ENCODE measurements around the gene USP10.
A peak's percentile ranks its signal among the peaks of the same experiment; 100 is the strongest.
"Not testable (repeated sequence)": the region's sequence is repeated elsewhere in the genome, so short reads cannot be mapped to it uniquely, and the experiment has no call there.

Gene USP10

DNA sequence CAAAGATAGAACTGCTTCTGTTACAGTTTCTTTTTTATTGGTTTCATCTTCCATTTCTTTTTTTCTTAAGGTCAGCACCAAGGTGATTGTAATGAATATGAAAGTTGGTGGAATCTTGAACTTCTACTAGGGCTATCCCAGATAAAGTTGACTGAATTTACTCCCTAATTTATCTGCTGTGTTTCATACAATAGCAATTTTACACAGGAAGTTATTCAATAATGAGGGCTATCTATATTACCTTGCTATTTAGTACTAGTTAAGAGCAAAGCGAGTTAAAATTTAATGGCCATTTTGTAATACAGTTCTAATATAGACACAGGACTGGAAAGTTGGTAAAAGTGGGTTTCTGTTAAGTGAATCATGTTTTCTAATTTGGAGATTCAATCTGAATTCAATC lies 24.1 kb downstream of the USP10 start:
- no peak for DNase-seq (ENCODE audit: low read depth)
- H3K4me3 ChIP-seq (ENCODE audit: low read depth, low read length), result no peak overlapping the region

DNA sequence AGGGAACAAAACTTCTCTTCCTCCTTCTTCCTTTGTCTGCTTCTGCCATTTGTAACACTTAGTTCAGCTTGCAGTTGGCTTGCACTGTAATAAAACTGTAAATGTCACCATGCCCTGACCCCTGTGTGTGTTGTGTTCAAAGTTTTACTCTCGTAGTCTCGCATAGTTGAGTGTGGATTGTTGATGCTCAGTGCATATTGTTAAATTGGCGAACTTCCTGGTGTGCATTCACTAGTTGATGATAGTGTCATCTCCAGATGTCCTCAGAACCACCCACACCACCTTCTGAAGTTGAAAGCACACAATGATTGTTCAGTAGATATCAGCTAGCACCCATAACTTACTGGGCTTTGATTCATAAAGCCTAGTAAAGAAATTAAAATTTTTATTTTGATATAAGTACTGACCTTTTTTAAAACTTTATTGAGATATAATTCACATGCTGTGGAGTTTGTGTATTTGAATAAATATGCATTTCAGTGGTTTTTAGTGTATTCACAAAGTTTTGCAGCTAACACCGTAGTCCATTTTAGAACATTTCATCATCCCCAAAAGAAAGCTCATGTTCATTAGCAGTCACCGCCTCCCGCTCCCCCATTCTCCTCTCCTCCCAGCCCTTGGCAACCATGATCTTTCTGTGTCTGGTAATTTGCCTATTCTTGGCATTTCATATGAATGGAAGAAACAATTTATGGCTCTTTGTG lies 25.0 kb downstream of the USP10 start:
- DNase-seq (ENCODE audit: low read depth), result no peak
- H3K4me3 ChIP-seq (ENCODE audit: low read depth, low read length), result no peak overlapping the region

- DNase-seq (ENCODE audit: low read depth), result no peak
- no peak overlapping the region for H3K4me3 ChIP-seq (ENCODE audit: low read depth, low read length)
Observed at GRCh38 chr16:84725481-84726078, 25.8 kb downstream of the USP10 start.

GRCh38 chr16:84726079-84726668 lies 26.4 kb downstream of the USP10 start:
- DNase-seq (ENCODE audit: low read depth), result peak; percentile 53
- no peak overlapping the region for H3K4me3 ChIP-seq (ENCODE audit: low read depth, low read length)

GRCh38 chr16:84726669-84727467 lies 27.1 kb downstream of the USP10 start:
- DNase-seq (ENCODE audit: low read depth), result no peak
- no peak overlapping the region for H3K4me3 ChIP-seq (ENCODE audit: low read depth, low read length)

DNA sequence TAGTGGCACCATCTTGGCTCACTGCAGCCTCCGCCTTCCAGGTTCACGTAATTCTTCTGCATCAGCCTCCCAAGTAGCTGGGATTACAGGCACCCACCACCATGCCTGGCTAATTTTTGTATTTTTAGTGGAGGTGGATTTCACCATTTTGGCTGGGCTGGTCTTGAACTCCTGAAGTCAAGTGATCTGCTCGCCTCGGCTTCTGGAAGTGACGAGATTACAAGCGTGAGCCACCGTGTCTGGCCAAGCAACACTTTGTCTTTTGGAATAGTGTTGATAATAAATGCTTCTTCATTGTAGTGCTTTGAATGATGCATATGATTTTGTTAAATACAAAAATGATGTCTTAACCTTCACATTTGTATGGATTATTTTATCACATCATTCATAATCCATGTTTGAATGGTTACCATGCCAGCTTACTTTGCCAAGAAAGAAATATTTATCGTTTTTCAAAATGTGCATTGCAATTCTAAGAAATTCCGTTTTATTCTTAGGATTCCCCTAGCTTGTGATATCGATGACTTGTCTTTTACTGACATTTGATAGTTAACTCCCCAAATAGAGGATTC lies 29.1 kb downstream of the USP10 start:
- H3K4me3 ChIP-seq (ENCODE audit: low read depth, low read length), result no peak overlapping the region
- DNase-seq (ENCODE audit: low read depth), result no peak

- peak overlapping the region; percentile 1 for H3K4me3 ChIP-seq (ENCODE audit: low read depth, low read length)
- no peak for DNase-seq (ENCODE audit: low read depth)
Observed at GRCh38 chr16:84729716-84730320, 30.0 kb downstream of the USP10 start.

DNA sequence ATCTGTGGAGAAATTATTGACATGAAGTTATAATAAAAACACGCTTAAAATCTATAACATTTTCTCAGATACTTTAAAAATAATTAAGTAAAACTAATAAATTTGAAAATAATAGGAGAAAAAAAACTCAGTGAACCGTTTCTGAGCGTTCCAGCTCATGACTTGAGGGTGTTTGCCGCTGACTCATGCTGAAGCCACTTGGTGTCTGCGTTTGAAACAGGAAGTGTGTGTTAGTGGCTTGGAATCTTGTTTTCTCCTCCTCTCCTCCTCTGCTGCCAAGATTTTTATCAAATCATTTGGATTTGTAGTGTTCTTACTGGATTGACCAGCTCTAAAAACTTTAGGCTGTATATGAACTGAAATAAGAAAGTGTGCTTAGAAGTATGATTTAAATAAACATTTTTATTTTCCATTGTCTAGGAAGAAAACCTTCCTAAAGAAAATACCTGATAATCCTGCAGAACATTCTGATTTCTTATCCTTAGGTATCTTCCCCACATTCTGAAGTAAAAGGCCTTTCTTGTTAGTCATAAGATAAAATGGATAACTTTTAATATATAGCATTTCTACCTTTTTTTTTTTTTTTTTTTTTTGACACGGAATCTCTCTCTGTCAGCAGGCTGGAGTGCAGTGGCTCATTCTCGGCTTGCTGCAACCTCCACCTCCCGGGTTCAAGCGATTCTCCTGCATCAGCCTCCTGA lies 30.8 kb downstream of the USP10 start:
- H3K4me3 ChIP-seq (ENCODE audit: low read depth, low read length), result peak overlapping the region; percentile 1

GRCh38 chr16:84732332-84732673 lies 32.5 kb downstream of the USP10 start:
- not testable (repeated sequence) for H3K4me3 ChIP-seq (ENCODE audit: low read depth, low read length); DNase-seq (ENCODE audit: low read depth)

More for the DNA sequence above, 30.8 kb downstream of the USP10 start:
- peak; percentile 78 for DNase-seq (ENCODE audit: low read depth)

- H3K4me3 ChIP-seq (ENCODE audit: low read depth, low read length), result no peak overlapping the region
- DNase-seq (ENCODE audit: low read depth), result no peak
Observed at GRCh38 chr16:84732674-84733352, 33.0 kb downstream of the USP10 start.

GRCh38 chr16:84735849-84736586 lies 36.2 kb downstream of the USP10 start:
- H3K4me3 ChIP-seq (ENCODE audit: low read depth, low read length), result no peak overlapping the region
- DNase-seq (ENCODE audit: low read depth), result no peak

DNA sequence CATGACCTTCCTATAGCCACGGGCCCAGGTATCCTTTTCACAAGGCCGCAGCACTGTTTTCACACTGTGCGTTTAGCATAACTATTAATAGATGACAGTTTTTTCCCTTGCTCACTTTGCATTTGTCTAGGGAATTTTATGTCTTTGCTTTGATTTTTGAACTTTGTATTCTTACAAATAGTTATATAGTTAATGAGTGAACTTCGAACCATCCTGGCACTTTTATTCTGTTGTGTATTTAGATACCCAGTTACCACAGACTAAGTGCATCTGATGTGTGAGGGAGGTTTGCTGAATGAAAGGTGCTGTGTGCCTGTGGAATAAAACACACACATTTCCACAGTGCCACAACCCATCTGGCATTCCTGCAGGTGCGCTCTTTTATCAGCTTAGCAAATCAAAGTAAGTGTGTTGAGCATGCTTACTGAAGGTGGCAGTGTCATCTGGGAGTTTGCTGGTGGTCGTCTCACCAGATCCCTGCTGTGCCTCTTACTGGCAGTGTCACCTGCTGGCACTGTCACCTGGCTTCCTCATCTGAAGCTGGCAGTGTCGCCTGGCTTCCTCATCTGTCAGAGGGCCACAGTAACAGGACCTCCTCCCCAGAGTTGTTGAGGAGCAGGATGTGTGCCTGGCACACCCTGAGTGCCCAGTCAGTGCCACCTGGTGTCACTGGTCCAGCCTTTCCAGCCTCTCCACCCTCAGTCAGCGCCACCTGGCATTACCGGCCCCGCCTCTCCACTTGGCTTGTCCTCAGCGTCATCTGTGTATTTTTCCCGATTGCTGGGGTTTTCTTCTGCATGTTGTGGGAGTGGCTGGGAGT lies 37.6 kb downstream of the USP10 start:
- no peak for DNase-seq (ENCODE audit: low read depth)

DNA sequence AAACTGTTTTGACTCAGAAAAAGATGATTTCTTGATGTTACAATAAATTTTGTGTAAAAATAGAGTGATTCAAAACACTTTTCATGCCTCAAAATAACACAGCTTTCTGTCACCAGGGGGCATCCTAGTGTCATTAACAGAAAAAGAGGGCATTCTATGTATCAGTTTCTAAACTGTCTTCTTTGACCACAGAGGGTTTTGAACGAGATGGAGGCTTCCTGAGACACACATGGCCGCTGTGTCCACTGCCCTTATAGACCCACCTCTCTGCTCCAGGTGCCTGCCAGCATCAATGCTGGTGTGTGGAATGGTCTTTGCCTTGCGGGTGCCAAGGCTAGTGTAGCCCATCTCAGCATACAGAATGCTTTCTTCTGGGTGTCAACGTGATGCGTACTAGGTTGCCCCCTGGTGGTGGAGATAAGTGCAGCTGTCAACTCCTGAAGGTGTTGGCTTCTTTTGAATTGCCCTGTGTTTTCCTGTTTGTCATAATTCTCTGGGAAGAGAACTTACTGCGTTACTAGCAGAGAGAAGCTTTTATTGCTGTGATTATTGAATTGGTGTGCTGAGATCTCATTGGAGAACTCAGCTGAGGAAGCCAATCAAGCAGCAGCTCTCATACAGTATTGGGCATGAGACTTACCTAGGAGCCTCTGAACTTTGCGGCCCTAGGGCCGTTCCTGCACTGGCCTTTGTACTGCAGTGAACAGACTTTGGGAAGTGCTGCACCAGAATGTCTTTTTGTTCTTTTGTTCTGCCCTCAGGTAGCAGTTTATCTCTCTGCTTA lies 38.6 kb downstream of the USP10 start:
- no peak for DNase-seq (ENCODE audit: low read depth)
- H3K4me3 ChIP-seq (ENCODE audit: low read depth, low read length), result no peak overlapping the region

More for the DNA sequence above, 37.6 kb downstream of the USP10 start:
- H3K4me3 ChIP-seq (ENCODE audit: low read depth, low read length), result no peak overlapping the region

DNA sequence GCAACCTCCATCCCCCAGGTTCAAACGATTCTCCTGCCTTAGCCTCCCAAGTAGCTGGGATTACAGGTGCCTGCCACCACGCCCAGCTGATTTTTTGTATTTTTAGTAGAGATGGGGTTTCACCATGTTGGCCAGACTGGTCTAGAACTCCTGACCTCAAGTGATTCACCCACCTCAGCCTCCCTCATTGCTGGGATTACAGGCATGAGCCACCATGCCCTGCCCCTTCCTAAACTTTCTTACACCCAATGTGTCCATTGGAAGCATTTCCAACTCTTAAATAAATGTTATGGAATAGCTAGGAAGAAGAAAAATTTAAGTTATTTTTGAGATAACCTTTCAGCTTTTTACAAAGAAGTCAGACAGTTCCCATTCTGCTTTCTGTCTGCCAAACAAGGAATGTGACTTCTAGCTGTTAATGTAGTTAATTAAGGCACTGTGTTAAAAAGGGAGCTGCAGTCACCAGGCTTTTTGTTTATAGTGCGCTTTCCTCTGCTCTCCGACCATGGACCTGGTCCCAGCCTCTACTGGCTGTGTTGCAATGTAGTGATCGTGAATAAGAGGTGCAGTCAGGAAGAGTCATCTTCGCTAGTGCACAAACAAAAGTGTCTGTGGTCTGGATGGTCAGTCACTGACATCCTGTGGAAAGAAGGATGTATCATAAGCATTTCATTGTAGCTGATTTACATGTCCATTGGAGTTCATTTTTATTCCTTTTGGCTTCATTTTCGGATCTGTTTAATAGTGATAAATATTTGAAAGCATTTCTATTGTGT lies 39.7 kb downstream of the USP10 start:
- peak; percentile 79 for DNase-seq (ENCODE audit: low read depth)
- H3K4me3 ChIP-seq (ENCODE audit: low read depth, low read length), result no peak overlapping the region

DNA sequence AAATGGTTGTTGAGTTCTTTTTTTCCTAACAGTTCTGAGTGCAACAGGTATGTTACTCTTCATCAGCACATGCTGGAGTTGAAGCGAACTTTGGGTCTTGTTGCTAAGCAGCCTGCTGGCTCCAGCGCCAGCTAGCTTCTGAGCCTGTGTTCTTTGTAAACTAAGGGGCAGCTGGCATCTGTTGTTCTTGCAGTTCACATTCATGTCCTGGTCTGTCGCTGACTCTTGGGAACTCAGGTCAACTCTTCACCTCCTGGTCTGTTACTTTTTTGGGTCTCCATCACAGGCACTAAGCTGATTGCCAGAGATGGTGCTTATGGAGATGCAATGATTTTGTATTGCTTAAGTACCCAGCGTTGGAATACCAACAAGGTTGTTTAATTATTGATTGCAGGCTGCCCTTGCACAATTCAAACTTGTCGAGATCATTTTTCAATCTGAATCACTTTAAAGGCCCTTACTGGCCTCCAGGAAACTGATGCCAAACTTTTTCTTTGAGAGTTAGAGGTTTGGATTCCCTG lies 40.9 kb downstream of the USP10 start:
- no peak overlapping the region for H3K4me3 ChIP-seq (ENCODE audit: low read depth, low read length)
- no peak for DNase-seq (ENCODE audit: low read depth)

Data from skeletal muscle cell (primary cell).